ENCODE measurements around the gene RAB24.

DNA sequence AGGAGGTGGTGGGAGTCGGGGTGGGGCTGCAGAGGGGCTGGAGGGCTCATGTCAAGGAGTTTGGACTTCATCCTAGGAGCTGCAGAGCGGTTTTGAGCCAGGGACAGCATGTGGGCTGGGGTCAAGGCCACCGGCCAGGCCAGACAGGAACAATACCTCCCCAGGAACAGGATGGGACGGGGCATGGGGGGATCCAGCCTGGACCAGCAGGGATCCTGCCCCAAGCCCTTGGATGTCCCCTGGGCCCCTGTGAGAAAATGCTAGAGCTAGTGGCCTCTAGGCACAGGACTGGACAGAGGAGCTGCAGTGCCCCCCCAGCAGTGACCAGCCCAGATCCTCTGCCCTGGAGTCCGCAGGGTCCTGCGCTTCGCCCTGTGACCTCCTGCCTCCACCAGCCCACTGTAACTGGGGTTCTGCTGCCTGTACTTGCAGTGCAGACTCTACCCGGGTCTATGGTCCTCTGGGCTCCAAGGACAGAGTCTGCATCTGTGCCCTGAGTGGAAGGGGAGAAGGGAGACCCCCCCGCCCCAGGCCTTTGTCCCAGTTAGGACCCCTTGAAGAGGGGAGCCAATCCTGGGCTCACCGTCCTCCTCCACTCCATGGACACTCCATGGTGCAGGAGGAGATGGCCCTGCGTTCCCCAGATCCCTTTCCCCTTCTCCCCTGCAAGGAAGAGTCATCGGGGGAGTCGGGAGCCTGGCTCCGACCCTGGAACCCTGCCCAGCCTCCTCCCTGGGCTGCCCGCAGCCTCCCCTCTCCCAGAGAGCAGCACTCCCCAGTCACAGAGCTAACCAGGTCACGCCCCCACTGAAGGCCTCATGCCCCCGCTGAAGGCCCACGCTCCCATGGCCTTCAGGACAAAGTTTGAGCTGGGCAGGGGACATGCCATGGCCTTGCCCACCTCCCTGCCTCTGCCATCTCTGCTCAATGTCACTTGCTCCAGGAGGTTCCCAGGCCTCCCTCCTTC is 11.1 kb upstream of the RAB24 start:
- no peak for TF ChIP-seq BHLHE40 (IDR thresholded peaks at IDR 0.05; ENCODE audit: borderline replicate concordance)
- TF ChIP-seq SP1 (IDR thresholded peaks at IDR 0.05), result no peak

Measured in HEK293T (cell line).